Ectodermal cell (in vitro differentiated cells): Measurements from ENCODE around the gene SORCS2.

Experiments
- H3K27ac ChIP-seq: 2 replicates; pipeline ENCODE4 v1.7.0; 2013; ENCODE audit warnings: mild to moderate bottlenecking, low read depth, low read length; ENCODE audit not compliant: insufficient read depth, poor library complexity, severe bottlenecking
- H3K27me3 ChIP-seq: 2 replicates; pipeline ENCODE4 v1.7.0; 2013; ENCODE audit warnings: mild to moderate bottlenecking, low read length; ENCODE audit not compliant: insufficient read depth, control insufficient read depth, poor library complexity, severe bottlenecking
- H3K36me3 ChIP-seq: one replicate; pipeline ENCODE4 v1.7.0; 2013; ENCODE audit warnings: low read length; ENCODE audit not compliant: control insufficient read depth, insufficient read depth
- H3K4me1 ChIP-seq: one replicate; pipeline ENCODE4 v1.7.0; 2013; ENCODE audit warnings: low read length; ENCODE audit not compliant: control insufficient read depth, insufficient read depth
- H3K4me3 ChIP-seq: 2 replicates; pipeline ENCODE4 v1.7.0; 2013; ENCODE audit warnings: low read depth, low read length, control low read depth; ENCODE audit not compliant: insufficient read depth
- H3K9me3 ChIP-seq: 2 replicates; pipeline ENCODE4 v1.7.0; 2013; ENCODE audit warnings: mild to moderate bottlenecking, low read length, moderate library complexity; ENCODE audit not compliant: control insufficient read depth
- WGBS, 2 experiments: methylation state at CpG; one replicate each; pipeline ENCODE4 v1.1.7; 2013; ENCODE audit warnings: missing lambda C conversion rate in 2 of 2; 5-methylcytosine and 5-hydroxymethylcytosine counted together

SORCS2 gene

GRCh38 chr4:7170012-7170411 is 22.3 kb upstream of the SORCS2 start:
- no peak overlapping the region for H3K4me3 ChIP-seq
- H3K4me1 ChIP-seq = peaks cover 4% of the 10 kb centered on the region
- no peaks in the 10 kb centered on the region for H3K36me3 ChIP-seq
- H3K9me3 ChIP-seq = no peaks in the 10 kb centered on the region
- H3K27me3 ChIP-seq = no peaks in the 10 kb centered on the region
- H3K27ac ChIP-seq = no peak overlapping the region
- WGBS, 2 experiments = 93 to 98% methylated on average over 3 of the region's 3 CpGs

GRCh38 chr4:7171191-7171900 is 21.0 kb upstream of the SORCS2 start:
- Histone ChIP-seq H3K27me3 (no peaks in the 10 kb centered on the region), H3K4me3 (no peak overlapping the region), H3K36me3 (no peaks in the 10 kb centered on the region), H3K27ac (no peak overlapping the region), H3K4me1 (peaks cover 4% of the 10 kb centered on the region), H3K9me3 (no peaks in the 10 kb centered on the region)
- 85 to 86% methylated on average over 4 of the region's 4 CpGs for WGBS, 2 experiments

GRCh38 chr4:7172508-7172907 is 19.8 kb upstream of the SORCS2 start:
- WGBS, 2 experiments = 87 to 95% methylated on average over 6 of the region's 6 CpGs
- Histone ChIP-seq H3K9me3 (no peaks in the 10 kb centered on the region), H3K4me3 (no peak overlapping the region), H3K27me3 (no peaks in the 10 kb centered on the region), H3K4me1 (peaks cover 1% of the 10 kb centered on the region), H3K36me3 (no peaks in the 10 kb centered on the region), H3K27ac (no peak overlapping the region)

GRCh38 chr4:7172946-7173345 is 19.4 kb upstream of the SORCS2 start:
- Histone ChIP-seq H3K27ac (no peak overlapping the region), H3K4me3 (no peak overlapping the region), H3K27me3 (no peaks in the 10 kb centered on the region), H3K9me3 (no peaks in the 10 kb centered on the region), H3K36me3 (no peaks in the 10 kb centered on the region), H3K4me1 (no peaks in the 10 kb centered on the region)
- 91 to 94% methylated on average over 13 of the region's 13 CpGs for WGBS, 2 experiments

GRCh38 chr4:7173841-7174449 is 18.4 kb upstream of the SORCS2 start:
- Histone ChIP-seq H3K27ac (no peak overlapping the region), H3K36me3 (no peaks in the 10 kb centered on the region)

GRCh38 chr4:7179158-7179557 is 13.2 kb upstream of the SORCS2 start:
- 100% methylated on average over 1 of the region's 1 CpG; no CpG with 5 or more reads in 1 of the 2 experiments for WGBS, 2 experiments
- no peaks in the 10 kb centered on the region for H3K4me1 ChIP-seq
- H3K9me3 ChIP-seq = no peaks in the 10 kb centered on the region
- no peaks in the 10 kb centered on the region for H3K36me3 ChIP-seq
- no peak overlapping the region for H3K27ac ChIP-seq
- no peaks in the 10 kb centered on the region for H3K27me3 ChIP-seq
- no peak overlapping the region for H3K4me3 ChIP-seq

More at GRCh38 chr4:7173841-7174449, 18.4 kb upstream of the SORCS2 start:
- 95 to 96% methylated on average over 8 to 9 of the region's 9 CpGs for WGBS, 2 experiments
- Histone ChIP-seq H3K9me3 (no peaks in the 10 kb centered on the region), H3K4me3 (no peak overlapping the region), H3K4me1 (no peaks in the 10 kb centered on the region), H3K27me3 (no peaks in the 10 kb centered on the region)

GRCh38 chr4:7180938-7181337 is 11.4 kb upstream of the SORCS2 start:
- WGBS, 2 experiments = 86 to 90% methylated on average over 4 of the region's 4 CpGs
- Histone ChIP-seq H3K9me3 (no peaks in the 10 kb centered on the region), H3K36me3 (no peaks in the 10 kb centered on the region), H3K27ac (no peak overlapping the region), H3K4me3 (no peak overlapping the region), H3K27me3 (no peaks in the 10 kb centered on the region), H3K4me1 (no peaks in the 10 kb centered on the region)

- no peaks in the 10 kb centered on the region for H3K9me3 ChIP-seq
- WGBS, 2 experiments = 89 to 91% methylated on average over 3 of the region's 3 CpGs
- no peak overlapping the region for H3K27ac ChIP-seq
- H3K36me3 ChIP-seq = no peaks in the 10 kb centered on the region
- H3K4me1 ChIP-seq = peaks cover 10% of the 10 kb centered on the region
- H3K4me3 ChIP-seq = no peak overlapping the region
- H3K27me3 ChIP-seq = no peaks in the 10 kb centered on the region
Observed at GRCh38 chr4:7182616-7183015, 9.7 kb upstream of the SORCS2 start.

GRCh38 chr4:7183161-7183560 is 9.2 kb upstream of the SORCS2 start:
- Histone ChIP-seq H3K4me3 (no peak overlapping the region), H3K27ac (no peak overlapping the region), H3K36me3 (no peaks in the 10 kb centered on the region), H3K9me3 (no peaks in the 10 kb centered on the region), H3K27me3 (peaks cover 1% of the 10 kb centered on the region), H3K4me1 (peaks cover 10% of the 10 kb centered on the region)
- WGBS, 2 experiments = 81 to 87% methylated on average over 4 of the region's 4 CpGs

- no peaks in the 10 kb centered on the region for H3K36me3 ChIP-seq
- peaks cover 9% of the 10 kb centered on the region for H3K27me3 ChIP-seq
- peaks cover 10% of the 10 kb centered on the region for H3K4me1 ChIP-seq
- H3K4me3 ChIP-seq = no peak overlapping the region
- H3K27ac ChIP-seq = no peak overlapping the region
- WGBS, 2 experiments = 91 to 97% methylated on average over 7 of the region's 7 CpGs
- H3K9me3 ChIP-seq = no peaks in the 10 kb centered on the region
Observed at GRCh38 chr4:7183780-7184460, 8.4 kb upstream of the SORCS2 start.
